MCF 10A (cell line): Measurements from ENCODE around the gene BCAM. TPM values are rescaled to one million over a fixed set of nuclear protein-coding genes. Genes with fewer than 3 reads are reported as not detected.

Source experiments
- BruUV-seq: library from RNA; stranded (reverse); fragments of 400-500 nt; replicated peaks from 2 replicates; lab custom pipeline; 2021; lab: Mats Ljungman, UMichigan
- CTCF ChIA-PET: fragments of 300-600 bp; sonication (Branson Sonifier 250); formaldehyde crosslinking; extraction: SDS; loops from one replicate; lab custom pipeline; 2021; ENCODE audit warnings: antibody characterized with exemption, inconsistent platforms; lab: Yijun Ruan, JAX
- POLR2A ChIA-PET: fragments of 300-600, 350-650 bp; sonication (Branson Sonifier 250); formaldehyde crosslinking; extraction: SDS; loops from one replicate; lab custom pipeline; 2020; ENCODE audit warnings: antibody characterized with exemption, inconsistent platforms; lab: Yijun Ruan, JAX
- DNase-seq: peaks from one replicate; pipeline ENCODE4 v3.0.0-alpha.2; 2018; ENCODE audit not compliant: unreplicated experiment
- H3K27ac Mint-ChIP-seq: one replicate; pipeline ENCODE4 v1.8.0; 2022; ENCODE audit warnings: mild to moderate bottlenecking, low read depth, mixed read lengths; ENCODE audit not compliant: unreplicated experiment
- H3K27me3 Mint-ChIP-seq: one replicate; pipeline ENCODE4 v1.8.0; 2022; ENCODE audit warnings: mixed read lengths; ENCODE audit not compliant: insufficient read depth, unreplicated experiment
- H3K36me3 Mint-ChIP-seq: one replicate; pipeline ENCODE4 v1.8.0; 2022; ENCODE audit warnings: mild to moderate bottlenecking, moderate library complexity, mixed read lengths; ENCODE audit not compliant: insufficient read depth, unreplicated experiment
- H3K4me1 Mint-ChIP-seq: one replicate; pipeline ENCODE4 v1.8.0; 2022; ENCODE audit warnings: mixed read lengths; ENCODE audit not compliant: insufficient read depth, unreplicated experiment
- H3K4me3 Mint-ChIP-seq: one replicate; pipeline ENCODE4 v1.8.0; 2022; ENCODE audit warnings: mild to moderate bottlenecking, moderate library complexity, mixed read lengths; ENCODE audit not compliant: unreplicated experiment
- H3K9me3 Mint-ChIP-seq: one replicate; pipeline ENCODE4 v1.8.0; 2022; ENCODE audit warnings: mixed read lengths; ENCODE audit not compliant: unreplicated experiment
- CTCF ChIP-seq: fragments of 200-600 bp; IDR thresholded peaks from one replicate; pipeline ENCODE4 v1.8.0; 2022; ENCODE audit warnings: antibody characterized with exemption, mild to moderate bottlenecking; ENCODE audit not compliant: unreplicated experiment
- intact Hi-C: fragments of 100-400 bp; cut with micrococcal nuclease; formaldehyde crosslinking; loops from 2 replicates; pipeline ENCODE4 v1.14.1; 2022
- total RNA-seq: library from RNA; stranded (reverse); gene quantifications from 2 replicates; pipeline ENCODE4 v1.2.3, GENCODE V29; 2022

BCAM gene
- total RNA-seq, 1 experiment from 2014 or later, result 5.0 TPM

GRCh38 chr19:44772959-44773358 lies 35.9 kb upstream of the BCAM start:
- POLR2A ChIA-PET, result interaction anchor here (1.0 to 6.5 kb wide), 4 partner anchors 11 to 132 kb away, joined by 3 to 61 read pairs (median 26); no protein-coding TSS in a partner anchor
- DNase-seq, result no peak
- BruUV-seq, result no TSS peak
- H3K27ac Mint-ChIP-seq, result peak overlapping the region; percentile 76
- intact Hi-C loops, result no loop called here
- peaks cover 5% of the 10 kb centered on the region for H3K36me3 Mint-ChIP-seq
- H3K4me1 Mint-ChIP-seq, result peaks cover 28% of the 10 kb centered on the region
- CTCF ChIA-PET, result interaction anchor here (0.6 to 19.2 kb wide), 6 partner anchors 8 to 83 kb away, joined by 3 to 414 read pairs (median 3); no protein-coding TSS in a partner anchor
- H3K9me3 Mint-ChIP-seq, result no peaks in the 10 kb centered on the region
- no peak for TF ChIP-seq CTCF
- no peaks in the 10 kb centered on the region for H3K27me3 Mint-ChIP-seq
- no peak overlapping the region for H3K4me3 Mint-ChIP-seq

GRCh38 chr19:44775676-44776240 lies 33.1 kb upstream of the BCAM start:
- no TSS peak for BruUV-seq
- intact Hi-C loops, result no loop called here
- H3K27ac Mint-ChIP-seq, result no peak overlapping the region

GRCh38 chr19:44776402-44777096 lies 32.4 kb upstream of the BCAM start:
- ChIA-PET POLR2A (interaction anchor here (0.7 to 1.3 kb wide), 3 partner anchors 68 to 425 kb away, joined by 3 to 5 read pairs (median 4); no protein-coding TSS in a partner anchor), CTCF (interaction anchor here (1.1 to 19.2 kb wide), 5 partner anchors 10 to 68 kb away, joined by 3 to 414 read pairs (median 6); no protein-coding TSS in a partner anchor)
- no peak for TF ChIP-seq CTCF
- intact Hi-C loops, result no loop called here
- H3K4me1 Mint-ChIP-seq, result peaks cover 19% of the 10 kb centered on the region
- peaks cover 5% of the 10 kb centered on the region for H3K36me3 Mint-ChIP-seq
- H3K27ac Mint-ChIP-seq, result peak overlapping the region; percentile 40
- H3K9me3 Mint-ChIP-seq, result no peaks in the 10 kb centered on the region
- no peaks in the 10 kb centered on the region for H3K27me3 Mint-ChIP-seq
- H3K4me3 Mint-ChIP-seq, result peak overlapping the region; percentile 19
- peak; percentile 86 for DNase-seq
- BruUV-seq, result no TSS peak

More at GRCh38 chr19:44775676-44776240, 33.1 kb upstream of the BCAM start:
- Mint-ChIP-seq H3K27me3 (no peaks in the 10 kb centered on the region), H3K9me3 (no peaks in the 10 kb centered on the region), H3K4me3 (no peak overlapping the region), H3K4me1 (peaks cover 22% of the 10 kb centered on the region), H3K36me3 (peaks cover 5% of the 10 kb centered on the region)
- TF ChIP-seq CTCF, result no peak
- no peak for DNase-seq
- CTCF ChIA-PET, result interaction anchor here (0.7 to 19.2 kb wide), 4 partner anchors 8 to 84 kb away, joined by 3 to 414 read pairs (median 16); no protein-coding TSS in a partner anchor
- POLR2A ChIA-PET, result interaction anchor here (0.7 to 1.4 kb wide), 2 partner anchors 179 to 187 kb away, joined by 4 to 5 read pairs; no protein-coding TSS in a partner anchor
